ENCODE measurements around the gene MMP19.

- TF ChIP-seq CTCF (IDR thresholded peaks at IDR 0.05) (no peak), POLR2A (IDR thresholded peaks at IDR 0.05) (no peak)
Measured at GRCh38 chr12:55861396-55861795, 18.7 kb upstream of the MMP19 start.

All from Peyer's patch (tissue), 4 donors.